AG04450 (cell line): ENCODE results near the gene LAMC1. TPM values are rescaled to one million over a fixed set of nuclear protein-coding genes. Genes with fewer than 3 reads are reported as not detected.

ENCODE experiments used
- CTCF ChIA-PET: fragments of 300-600, 350-600 bp; formaldehyde crosslinking; extraction: SDS; loops from one replicate; lab custom pipeline; 2022; ENCODE audit warnings: antibody characterized with exemption, inconsistent platforms; lab: Charles Lee
- POLR2A ChIA-PET: fragments of 350-600 bp; formaldehyde crosslinking; extraction: SDS; loops from one replicate; lab custom pipeline; 2021; ENCODE audit warnings: antibody characterized with exemption, inconsistent platforms; lab: Yijun Ruan, JAX
- DNase-seq: peaks from one replicate; pipeline ENCODE4 v3.0.0-alpha.2; 2011; ENCODE audit warnings: low read depth, low spot score
- H3K27ac ChIP-seq: one replicate; pipeline ENCODE4 v1.5.1; 2012; ENCODE audit warnings: low read depth, low read length, control low read depth
- H3K27me3 ChIP-seq: one replicate; pipeline ENCODE4 v1.6.0; 2012; ENCODE audit warnings: low read length; ENCODE audit not compliant: control insufficient read depth, insufficient read depth
- H3K4me3 ChIP-seq: 2 replicates; pipeline ENCODE4 v1.5.1; 2011; ENCODE audit warnings: mild to moderate bottlenecking, low read depth, low read length, control low read depth
- H3K9me3 ChIP-seq: 2 replicates; pipeline ENCODE4 v1.5.1; 2012; ENCODE audit warnings: low read length; ENCODE audit not compliant: control insufficient read depth, insufficient read depth
- polyA plus RNA-seq: library from polyadenylated mRNA; depleted of rRNA; stranded (reverse); fragments of >200 nt; gene quantifications from 2 replicates; pipeline ENCODE4 v1.2.3, GENCODE V29; 2011
- TF ChIP-seq, protein P1 (sequence below): IDR thresholded peaks from 2 replicates; pipeline ENCODE4 v1.5.1; 2011; ENCODE audit warnings: low read depth, low read length, control low read depth, inconsistent platforms

The LAMC1 gene
- polyA plus RNA-seq, 1 experiment, result 348 TPM

- no peaks in the 10 kb centered on the region for H3K9me3 ChIP-seq
- TF ChIP-seq, protein P1, sequence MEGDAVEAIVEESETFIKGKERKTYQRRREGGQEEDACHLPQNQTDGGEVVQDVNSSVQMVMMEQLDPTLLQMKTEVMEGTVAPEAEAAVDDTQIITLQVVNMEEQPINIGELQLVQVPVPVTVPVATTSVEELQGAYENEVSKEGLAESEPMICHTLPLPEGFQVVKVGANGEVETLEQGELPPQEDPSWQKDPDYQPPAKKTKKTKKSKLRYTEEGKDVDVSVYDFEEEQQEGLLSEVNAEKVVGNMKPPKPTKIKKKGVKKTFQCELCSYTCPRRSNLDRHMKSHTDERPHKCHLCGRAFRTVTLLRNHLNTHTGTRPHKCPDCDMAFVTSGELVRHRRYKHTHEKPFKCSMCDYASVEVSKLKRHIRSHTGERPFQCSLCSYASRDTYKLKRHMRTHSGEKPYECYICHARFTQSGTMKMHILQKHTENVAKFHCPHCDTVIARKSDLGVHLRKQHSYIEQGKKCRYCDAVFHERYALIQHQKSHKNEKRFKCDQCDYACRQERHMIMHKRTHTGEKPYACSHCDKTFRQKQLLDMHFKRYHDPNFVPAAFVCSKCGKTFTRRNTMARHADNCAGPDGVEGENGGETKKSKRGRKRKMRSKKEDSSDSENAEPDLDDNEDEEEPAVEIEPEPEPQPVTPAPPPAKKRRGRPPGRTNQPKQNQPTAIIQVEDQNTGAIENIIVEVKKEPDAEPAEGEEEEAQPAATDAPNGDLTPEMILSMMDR, result no peak
- ChIA-PET POLR2A (no interaction called here), CTCF (interaction anchor here (0.6 to 0.9 kb wide), 3 partner anchors 10 to 202 kb away, joined by 3 to 5 read pairs (median 3); no protein-coding TSS in a partner anchor)
- no peak for DNase-seq
- no peaks in the 10 kb centered on the region for H3K27me3 ChIP-seq
- no peak overlapping the region for H3K4me3 ChIP-seq
- no peak overlapping the region for H3K27ac ChIP-seq
Observed at GRCh38 chr1:183033205-183033604, 10.0 kb downstream of the LAMC1 start.

GRCh38 chr1:183034682-183035081 is 11.5 kb downstream of the LAMC1 start:
- H3K4me3 ChIP-seq, result no peak overlapping the region
- TF ChIP-seq, protein P1, result no peak
- no peaks in the 10 kb centered on the region for H3K9me3 ChIP-seq
- DNase-seq, result no peak
- POLR2A ChIA-PET, result no interaction called here
- no peak overlapping the region for H3K27ac ChIP-seq
- CTCF ChIA-PET, result no interaction called here
- H3K27me3 ChIP-seq, result no peaks in the 10 kb centered on the region

GRCh38 chr1:183038333-183038866 is 15.2 kb downstream of the LAMC1 start:
- H3K27me3 ChIP-seq, result no peaks in the 10 kb centered on the region
- H3K9me3 ChIP-seq, result no peaks in the 10 kb centered on the region
- ChIA-PET CTCF (interaction anchor here (1.1 kb wide), 1 partner anchor 76 kb away, joined by 4 read pairs; no protein-coding TSS in a partner anchor), POLR2A (no interaction called here)
- H3K4me3 ChIP-seq, result no peak overlapping the region
- DNase-seq, result no peak
- no peak overlapping the region for H3K27ac ChIP-seq
- TF ChIP-seq, protein P1, result no peak

DNA sequence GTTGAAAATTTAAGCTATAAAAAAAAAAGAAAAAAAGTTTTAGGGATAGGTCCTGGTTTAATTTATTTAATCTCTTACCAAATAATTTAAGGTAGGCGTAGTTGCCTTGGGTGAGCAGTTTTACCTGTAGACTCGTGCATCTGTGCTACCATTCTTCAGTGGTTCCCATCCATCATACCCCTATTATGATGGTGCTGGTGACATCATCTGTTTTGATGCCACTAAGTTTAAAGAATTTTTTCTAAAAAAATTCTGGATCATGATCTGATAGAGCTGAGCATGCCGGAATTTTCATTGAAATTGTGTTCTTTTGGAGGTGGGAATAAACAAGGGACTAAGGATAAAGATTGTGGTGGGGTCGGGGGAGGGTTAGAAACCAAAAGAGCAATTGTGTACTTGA is 15.7 kb downstream of the LAMC1 start:
- no peaks in the 10 kb centered on the region for H3K27me3 ChIP-seq
- POLR2A ChIA-PET, result no interaction called here
- H3K27ac ChIP-seq, result no peak overlapping the region
- CTCF ChIA-PET, result interaction anchor here (1.1 kb wide), 1 partner anchor 76 kb away, joined by 4 read pairs; no protein-coding TSS in a partner anchor
- H3K4me3 ChIP-seq, result no peak overlapping the region
- DNase-seq, result no peak
- H3K9me3 ChIP-seq, result no peaks in the 10 kb centered on the region
- TF ChIP-seq, protein P1, result no peak

- Histone ChIP-seq H3K4me3 (no peak overlapping the region), H3K9me3 (no peaks in the 10 kb centered on the region), H3K27ac (peak overlapping the region; percentile 75), H3K27me3 (no peaks in the 10 kb centered on the region)
- POLR2A ChIA-PET, result no interaction called here
- TF ChIP-seq, protein P1, result no peak
- CTCF ChIA-PET, result no interaction called here
- no peak for DNase-seq
Observed at GRCh38 chr1:183039330-183039729, 16.1 kb downstream of the LAMC1 start.
